Heart right ventricle (tissue), 16 donors: ENCODE measurements around the gene TAB2. TPM values are rescaled to one million over a fixed set of nuclear protein-coding genes. Genes with fewer than 3 reads are reported as not detected.

Experiments
- ATAC-seq, 8 donors: fragments of 200-7000 bp; cut with Tn5 transposase; one replicate each; pipeline ENCODE4 v1.9.1; 2020; ENCODE audit warnings: mild to moderate bottlenecking in 8 of 8, moderate library complexity in 8 of 8, moderate number of reproducible peaks in 1 of 8
- DNase-seq, 2 donors: peaks; one replicate each; pipeline ENCODE4 v3.0.0-alpha.2; 2020
- H3K27ac ChIP-seq, 10 donors: fragments of 200-600 bp; sonication (generic) in 2 of 10; one replicate each; pipeline versions ENCODE4 v1.5.0 to v1.8.0; 2020 to 2022; ENCODE audit warnings: mild to moderate bottlenecking in 3 of 10
- H3K27me3 ChIP-seq, 7 donors: fragments of 200-600 bp; one replicate each; pipeline ENCODE4 v1.8.0; 2021 to 2022; ENCODE audit warnings: mild to moderate bottlenecking in 2 of 7
- H3K36me3 ChIP-seq, 9 donors: fragments of 200-600 bp; sonication (generic) in 1 of 9; one replicate each; pipeline versions ENCODE4 v1.5.0 to v1.8.0; 2020 to 2022; ENCODE audit warnings: mild to moderate bottlenecking in 2 of 9
- H3K4me1 ChIP-seq, 9 donors: fragments of 200-600 bp; sonication (generic) in 1 of 9; one replicate each; pipeline versions ENCODE4 v1.5.0 to v1.8.0; 2020 to 2022; ENCODE audit warnings: mild to moderate bottlenecking in 4 of 9
- H3K4me3 ChIP-seq, 10 donors: fragments of 200-600 bp; sonication (generic) in 2 of 10; one replicate each; pipeline versions ENCODE4 v1.5.0 to v1.8.0; 2020 to 2022; ENCODE audit warnings: mild to moderate bottlenecking in 7 of 10, moderate library complexity in 2 of 10
- H3K9me3 ChIP-seq, 11 donors: fragments of 200-600 bp in 10 of 11; sonication (generic) in 2 of 11; one replicate each; pipeline versions ENCODE4 v1.5.0 to v1.8.0; 2013 to 2022; ENCODE audit warnings: mild to moderate bottlenecking in 2 of 11, control low read depth in 1 of 11, moderate library complexity in 1 of 11
- CTCF ChIP-seq, 9 donors: fragments of 200-600 bp; sonication (generic) in 2 of 9; IDR thresholded peaks; one replicate each; pipeline versions ENCODE4 v1.5.0 to v1.8.0; 2021 to 2022; ENCODE audit warnings: antibody characterized with exemption in 9 of 9, mild to moderate bottlenecking in 5 of 9, moderate library complexity in 1 of 9
- WGBS, 2 donors: extraction: QIAGEN DNeasy Blood & Tissue Kit; methylation state at CpG; one replicate each; pipeline ENCODE4 v1.1.7; 2013; ENCODE audit warnings: inconsistent platforms in 1 of 2; 5-methylcytosine and 5-hydroxymethylcytosine counted together
- intact Hi-C, 10 donors: fragments of 100-400 bp; cut with DNase I; formaldehyde crosslinking; loops; one replicate each; pipeline versions ENCODE4 v1.11.1 to v1.14.2; 2022
- polyA plus RNA-seq, 2 donors: library from polyadenylated mRNA; stranded (reverse); fragments of 200-250 nt; gene quantifications; one replicate each; pipeline ENCODE4 v1.2.3, GENCODE V29; 2013
- total RNA-seq, 10 donors: library from RNA; stranded (reverse); fragmentation: NEBNext Ultra II Directional in 3 of 10; extraction: Animal tissue kit (Norgen Biotek cat#: 25700) in 3 of 10; gene quantifications; one replicate each; pipeline versions ENCODE4 v1.2.1 to v1.2.4, GENCODE V29; 2021 to 2023
- donor health status: Arrhythmogenic right ventricular cardiomyopathy.
- donor health status: ischemic (EF 13 %, LVEDD 7.1; RV severe dilation, severe dysfunction).
- donor health status: healthy with polysubstance abuse.
- donor health status: DM: no; HTN: yes; CAD: no.
- donor health status: DM: no; HTN: no; CAD: no.
- donor health status: ischemic (EF 25% LVEDD 6.9; RV normal size, moderate dysfunction).
- donor health status: ischemic (EF 25% LVEDD 5.7; RV mildly dilated, moderate dysfunction).
- donor health status: healthy.
- donor health status: DM: yes; HTN: yes; CAD: no.
- donor health status: Ischemic cardiomyopathy.
- donor health status: ischemic (EF 35%, LVEDD 5.7; RV mildly dilated, moderate dysfunction).
- donor health status: nonischemic (EF 11% LVEDD 7.7; RV severe dilation, severe dysfunction).
- donor health status: DM: yes; HTN: yes; CAD: no.
- donor health status: PGD.
- donor health status: ischemic (EF 29% LVEDD 5.4; RV normal size, mild dysfunction).
- donor health status: nonischemic (EF 23%, LVEDD 6.1; RV moderate dilation, normal function).

Gene TAB2
- total and polyA plus RNA-seq, 12 donors, result 13.6 to 72.5 (median 54.3) TPM

GRCh38 chr6:149385998-149386646, 68.6 kb downstream of the TAB2 start:
- Histone ChIP-seq H3K36me3 (peaks cover 0 to 62% (median 0%) of the 10 kb centered on the region in 9 donors), H3K4me3 (no peak overlapping the region), H3K9me3 (peaks cover 0 to 6% (median 0%) of the 10 kb centered on the region in 11 donors), H3K27ac (no peak overlapping the region), H3K4me1 (peaks cover 0 to 17% (median 11%) of the 10 kb centered on the region in 9 donors), H3K27me3 (no peaks in the 10 kb centered on the region)
- ATAC-seq (no peak), DNase-seq (no peak)
- TF ChIP-seq CTCF (IDR thresholded peaks at IDR 0.05), result no peak
- intact Hi-C loops, result no loop called here
- WGBS, 2 donors, result 97 to 98% methylated on average over 5 of the region's 5 CpGs

- intact Hi-C loops, result no loop called here
- DNase-seq (no peak), ATAC-seq (no peak)
- peaks cover 0 to 6% (median 0%) of the 10 kb centered on the region in 11 donors for H3K9me3 ChIP-seq
- H3K27me3 ChIP-seq, result no peaks in the 10 kb centered on the region
- H3K36me3 ChIP-seq, result peaks cover 0 to 48% (median 0%) of the 10 kb centered on the region in 9 donors
- WGBS, 2 donors, result 60 to 72% methylated on average over 1 of the region's 1 CpG
- H3K4me3 ChIP-seq, result no peak overlapping the region
- H3K27ac ChIP-seq, result no peak overlapping the region
- H3K4me1 ChIP-seq, result peaks cover 0 to 17% (median 11%) of the 10 kb centered on the region in 9 donors
- no peak for TF ChIP-seq CTCF (IDR thresholded peaks at IDR 0.05)
Observed at GRCh38 chr6:149387779-149388512, 70.4 kb downstream of the TAB2 start.

GRCh38 chr6:149389509-149390297, 72.2 kb downstream of the TAB2 start:
- H3K4me1 ChIP-seq, result peaks cover 0 to 17% (median 11%) of the 10 kb centered on the region in 9 donors
- H3K9me3 ChIP-seq, result peaks cover 0 to 6% (median 0%) of the 10 kb centered on the region in 11 donors
- no peak for TF ChIP-seq CTCF (IDR thresholded peaks at IDR 0.05)
- H3K4me3 ChIP-seq, result no peak overlapping the region
- intact Hi-C loops, result no loop called here
- no peaks in the 10 kb centered on the region for H3K27me3 ChIP-seq
- H3K36me3 ChIP-seq, result peaks cover 0 to 48% (median 0%) of the 10 kb centered on the region in 9 donors
- no peak overlapping the region for H3K27ac ChIP-seq
- WGBS, 2 donors, result 87 to 91% methylated on average over 3 of the region's 3 CpGs
- no peak for DNase-seq
- peak in 1 of 8 donors; percentile 41 for ATAC-seq

- Histone ChIP-seq H3K36me3 (peaks cover 0 to 41% (median 0%) of the 10 kb centered on the region in 9 donors), H3K27me3 (no peaks in the 10 kb centered on the region), H3K4me3 (no peak overlapping the region), H3K27ac (no peak overlapping the region), H3K4me1 (peaks cover 0 to 17% (median 11%) of the 10 kb centered on the region in 9 donors), H3K9me3 (peaks cover 0 to 4% (median 0%) of the 10 kb centered on the region in 11 donors)
- 98% methylated on average over 6 of the region's 6 CpGs for WGBS, 2 donors
- DNase-seq, result no peak
- intact Hi-C loops, result no loop called here
- no peak for TF ChIP-seq CTCF (IDR thresholded peaks at IDR 0.05)
- no peak for ATAC-seq
Observed at GRCh38 chr6:149392093-149392492, 74.6 kb downstream of the TAB2 start.
